ENCODE measurements around the gene DPYD.

DNA sequence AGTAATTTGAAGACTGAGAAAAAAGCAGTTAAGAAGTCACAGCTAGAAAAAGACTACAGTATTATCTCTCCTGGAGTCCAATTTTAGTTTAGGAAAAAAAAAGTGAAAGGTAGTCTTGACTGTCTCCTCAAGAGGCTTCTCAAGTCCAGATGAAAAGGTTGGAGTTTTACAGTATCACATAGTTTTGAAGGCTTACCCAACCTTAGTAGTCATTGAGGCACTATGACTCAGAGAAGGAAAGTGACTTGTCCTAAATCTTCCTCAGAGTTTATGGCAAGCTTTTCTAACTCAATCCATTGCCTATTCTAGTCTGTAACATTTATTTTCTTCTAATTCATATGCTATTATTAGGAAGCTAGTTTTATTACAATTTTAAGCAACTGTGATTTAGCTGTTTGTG, 174.9 kb downstream of the DPYD start:
- TF ChIP-seq EP300 (IDR thresholded peaks at IDR 0.05; ENCODE audit: borderline replicate concordance in 1 of 2, control insufficient read depth in 1 of 2, low read depth in 2 of 2, low read length in 2 of 2) (no peak), CUX1 (IDR thresholded peaks at IDR 0.05; ENCODE audit: insufficient replicate concordance, low read depth, low read length) (no peak), POLR2AphosphoS5 (IDR thresholded peaks at IDR 0.05; ENCODE audit: low read length) (no peak), NRF1 (conservative IDR thresholded peaks at IDR 0.05; ENCODE audit: low read depth, low read length) (no peak), SRF (IDR thresholded peaks at IDR 0.05; ENCODE audit: low read depth in 2 of 2, low read length in 2 of 2) (no peak), SIX5 (IDR thresholded peaks at IDR 0.05; ENCODE audit: low read depth, low read length, severe bottlenecking) (no peak)

Measured in GM12878 (cell line).